GM12874 (cell line): ENCODE data around the gene GNB1L.

Experiments
- TF ChIP-seq, protein P1 (sequence below): IDR thresholded peaks from 2 replicates; pipeline ENCODE4 v1.5.1; 2011; ENCODE audit warnings: low read depth, mild to moderate bottlenecking, control low read depth, low read length, moderate library complexity; ENCODE audit not compliant: insufficient read depth

Gene GNB1L

DNA sequence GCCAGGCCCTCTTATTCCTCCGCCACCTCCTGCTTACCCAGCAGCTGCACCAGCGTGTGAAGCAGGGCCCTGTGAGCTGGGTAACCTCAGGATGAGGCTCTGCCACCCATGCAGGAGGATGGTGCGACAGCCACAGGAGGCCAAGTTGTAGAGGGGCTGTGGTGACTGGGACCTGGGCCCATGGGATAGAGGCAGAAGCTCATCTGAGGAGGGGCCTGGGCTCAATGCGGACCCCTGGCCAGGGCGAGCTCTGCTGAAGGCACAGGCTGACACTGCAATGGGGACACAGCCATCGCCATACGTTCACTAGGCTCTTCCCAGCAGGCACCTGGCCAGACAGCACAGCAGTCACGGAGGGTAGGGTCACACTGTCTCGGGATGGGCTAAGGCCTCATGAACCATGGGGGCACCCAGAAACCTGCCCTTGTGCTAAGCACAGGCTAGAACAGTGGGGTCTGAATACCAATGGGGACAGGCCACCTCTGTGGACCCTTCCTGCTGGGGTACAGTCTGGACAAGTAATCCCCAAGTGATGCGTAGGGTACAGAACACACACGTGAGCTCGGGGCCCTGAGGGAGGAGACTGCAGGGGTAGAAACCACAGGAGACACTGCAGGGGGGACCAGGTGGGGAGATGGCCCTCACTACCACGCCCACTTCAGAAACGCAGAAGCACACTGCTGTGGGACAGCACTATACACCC is 35.3 kb downstream of the GNB1L start:
- TF ChIP-seq, protein P1, sequence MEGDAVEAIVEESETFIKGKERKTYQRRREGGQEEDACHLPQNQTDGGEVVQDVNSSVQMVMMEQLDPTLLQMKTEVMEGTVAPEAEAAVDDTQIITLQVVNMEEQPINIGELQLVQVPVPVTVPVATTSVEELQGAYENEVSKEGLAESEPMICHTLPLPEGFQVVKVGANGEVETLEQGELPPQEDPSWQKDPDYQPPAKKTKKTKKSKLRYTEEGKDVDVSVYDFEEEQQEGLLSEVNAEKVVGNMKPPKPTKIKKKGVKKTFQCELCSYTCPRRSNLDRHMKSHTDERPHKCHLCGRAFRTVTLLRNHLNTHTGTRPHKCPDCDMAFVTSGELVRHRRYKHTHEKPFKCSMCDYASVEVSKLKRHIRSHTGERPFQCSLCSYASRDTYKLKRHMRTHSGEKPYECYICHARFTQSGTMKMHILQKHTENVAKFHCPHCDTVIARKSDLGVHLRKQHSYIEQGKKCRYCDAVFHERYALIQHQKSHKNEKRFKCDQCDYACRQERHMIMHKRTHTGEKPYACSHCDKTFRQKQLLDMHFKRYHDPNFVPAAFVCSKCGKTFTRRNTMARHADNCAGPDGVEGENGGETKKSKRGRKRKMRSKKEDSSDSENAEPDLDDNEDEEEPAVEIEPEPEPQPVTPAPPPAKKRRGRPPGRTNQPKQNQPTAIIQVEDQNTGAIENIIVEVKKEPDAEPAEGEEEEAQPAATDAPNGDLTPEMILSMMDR = no peak

DNA sequence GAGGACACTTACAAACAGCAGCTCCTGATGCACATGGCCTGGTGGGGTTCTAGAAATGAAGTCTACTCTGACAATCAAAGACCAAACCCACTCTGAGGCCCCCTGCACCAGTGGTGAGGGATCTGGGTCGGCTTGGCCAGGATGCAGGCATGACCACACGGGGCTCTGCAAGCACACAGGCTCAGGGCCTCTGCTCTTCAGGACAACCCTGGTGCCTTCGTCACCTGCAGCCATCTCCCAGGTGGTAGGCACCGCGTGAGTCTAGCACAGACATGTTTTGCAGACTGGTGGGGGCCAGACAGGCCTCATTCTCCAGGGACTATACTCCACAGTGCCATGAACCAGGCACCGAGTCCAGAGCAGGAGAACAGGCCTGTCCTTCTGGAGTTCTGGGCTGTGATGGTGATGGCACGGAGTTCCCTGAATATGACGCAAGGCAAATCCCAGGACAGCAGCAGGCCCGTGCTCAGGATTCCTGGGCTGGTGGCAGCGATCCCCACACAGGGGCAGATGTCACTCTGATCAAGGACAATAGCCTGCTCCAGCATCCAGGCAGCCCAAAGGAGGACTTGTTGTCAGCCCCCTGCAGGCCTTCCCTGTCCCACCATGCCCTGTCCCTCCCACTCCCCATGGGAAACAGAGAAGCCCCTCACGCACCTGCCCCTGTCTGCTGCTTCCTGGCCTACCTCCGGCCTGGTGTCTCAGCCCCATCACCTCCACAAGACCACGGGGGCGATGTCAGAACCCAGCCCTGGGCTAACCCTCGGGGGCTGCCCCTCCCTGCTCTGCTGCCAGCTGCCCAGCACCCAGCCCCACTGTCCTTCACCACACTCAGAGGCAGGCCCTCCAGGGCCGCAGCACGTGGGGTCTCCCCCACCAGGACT is 36.1 kb downstream of the GNB1L start:
- TF ChIP-seq, protein P1 = no peak

DNA sequence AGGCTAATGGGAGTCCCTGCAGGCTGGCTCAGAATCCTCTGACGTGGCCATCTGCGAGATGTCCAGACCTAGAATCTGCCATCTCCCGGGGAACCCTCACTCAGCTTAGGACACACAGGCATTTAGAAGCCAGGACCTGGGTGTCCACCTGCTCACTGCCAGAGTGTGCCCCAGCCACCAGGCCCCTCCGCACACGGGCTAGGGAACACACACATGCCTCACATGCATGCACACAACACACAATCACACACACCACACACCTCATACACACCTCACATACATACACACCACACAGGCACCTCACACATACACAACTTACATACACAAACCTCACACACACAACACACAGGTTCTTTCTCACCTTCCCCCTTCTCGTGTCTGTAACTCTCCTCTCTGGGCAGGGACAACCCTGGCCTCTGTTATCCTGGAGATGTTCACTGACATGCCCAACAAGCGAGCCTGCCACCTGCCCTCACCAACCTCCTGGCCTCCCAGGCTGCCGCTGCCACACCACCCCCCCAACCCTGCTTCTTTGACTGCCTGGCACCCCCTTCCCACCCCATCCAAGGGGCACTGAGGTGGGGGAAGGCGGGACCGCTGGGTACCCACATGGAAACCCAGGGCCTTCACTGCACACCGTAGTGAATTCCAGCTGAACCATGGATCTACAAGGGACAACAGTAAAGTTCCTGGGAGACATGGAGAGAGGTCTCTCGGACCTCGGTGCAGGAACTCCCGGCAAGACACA is 38.1 kb downstream of the GNB1L start:
- TF ChIP-seq, protein P1 = no peak

DNA sequence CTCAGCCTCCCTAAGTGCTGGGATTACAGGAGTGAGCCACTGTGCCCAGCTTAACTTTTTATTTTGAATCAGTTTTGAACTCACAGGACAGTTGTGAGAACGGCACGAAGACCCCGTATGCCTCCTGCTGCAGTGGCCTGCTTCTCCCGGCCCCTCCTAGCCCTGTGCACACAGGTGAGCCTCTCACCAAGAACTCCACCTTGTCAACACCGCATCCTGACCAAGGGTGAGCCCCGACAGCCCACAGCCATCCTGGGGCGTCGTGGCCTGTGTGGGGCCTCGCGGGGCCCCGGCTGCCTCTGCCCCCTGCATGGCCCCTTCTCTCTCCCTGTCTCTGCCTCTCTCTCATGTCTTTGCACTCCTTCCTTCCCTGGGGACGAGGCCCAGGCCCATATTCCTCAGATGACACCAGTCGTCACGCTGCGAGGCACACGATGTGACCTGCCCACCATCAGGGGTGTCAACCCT is 38.8 kb downstream of the GNB1L start:
- TF ChIP-seq, protein P1 = no peak

DNA sequence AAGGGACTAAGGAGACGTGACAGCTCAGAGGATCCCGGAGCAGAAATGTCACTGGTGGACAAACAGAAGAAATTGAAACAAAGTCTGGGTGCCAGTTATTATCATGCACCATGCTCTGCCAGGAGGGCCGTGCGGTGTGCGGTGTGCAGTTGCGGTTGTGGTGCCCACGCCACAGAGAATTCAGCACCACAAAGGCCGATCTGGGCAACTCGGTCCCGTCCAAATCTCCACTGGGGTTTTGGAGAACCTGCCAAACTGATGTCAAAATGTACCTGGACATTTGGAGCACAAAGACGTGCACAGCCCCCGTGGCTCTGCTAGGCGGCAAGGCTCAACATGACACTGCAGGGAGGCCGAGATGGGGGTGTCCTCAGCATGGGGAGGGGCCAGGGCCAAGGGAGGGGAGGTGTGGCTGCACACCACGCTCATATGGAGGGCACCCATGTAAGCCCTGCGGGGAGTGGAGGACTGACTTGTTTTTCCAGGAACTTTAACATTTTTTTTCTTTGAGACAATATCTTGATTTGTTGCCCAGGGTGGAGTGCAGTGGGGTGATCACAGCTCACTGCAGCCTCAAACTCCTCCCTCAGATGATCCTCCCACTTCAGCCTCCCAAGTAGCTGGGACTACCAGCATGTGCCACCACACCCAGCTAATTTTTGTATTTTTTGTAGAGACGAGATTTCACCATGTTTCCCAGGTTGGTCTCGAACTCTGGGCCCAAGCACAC is 39.4 kb downstream of the GNB1L start:
- TF ChIP-seq, protein P1 = no peak

DNA sequence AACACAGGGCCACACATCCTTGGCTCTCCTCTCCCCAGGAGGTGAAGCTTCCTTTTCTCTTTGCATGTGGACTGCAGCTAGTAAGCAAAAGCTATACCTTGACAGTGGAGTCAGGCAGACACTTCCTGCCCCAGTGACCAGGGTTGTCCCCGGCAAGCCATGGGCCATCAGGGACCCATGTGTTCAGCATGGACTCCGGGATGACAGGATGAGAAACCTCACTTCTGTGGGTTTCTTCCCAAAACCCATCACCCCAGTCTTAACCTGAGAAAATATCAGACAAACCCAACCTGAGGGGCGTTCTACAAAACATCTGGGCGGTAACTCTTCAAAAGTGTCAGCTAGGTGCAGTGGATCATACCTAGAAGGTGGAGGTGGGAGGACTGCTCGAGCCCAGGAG is 40.2 kb downstream of the GNB1L start:
- TF ChIP-seq, protein P1 = no peak
